Bronchial epithelial cell (primary cell): ENCODE measurements around the gene DNAJC1. TPM values are rescaled to one million over a fixed set of nuclear protein-coding genes. Genes with fewer than 3 reads are reported as not detected.

ENCODE experiments used
- DNase-seq: peaks from one replicate; pipeline ENCODE4 v3.0.0-alpha.2; 2010; ENCODE audit warnings: low read depth
- FAIRE-seq: peaks from 2 replicates; lab custom pipeline; 2011; peaks lifted over from hg19 to GRCh38; lab: Jason Lieb, UNC
- H3K27me3 ChIP-seq: 2 replicates; pipeline ENCODE4 v1.5.1; 2011; ENCODE audit warnings: low read length; ENCODE audit not compliant: control insufficient read depth, insufficient read depth
- H3K36me3 ChIP-seq: 2 replicates; pipeline ENCODE4 v1.5.1; 2011; ENCODE audit warnings: low read length; ENCODE audit not compliant: control insufficient read depth, insufficient read depth
- H3K4me3 ChIP-seq: 2 replicates; pipeline ENCODE4 v1.5.1; 2011; ENCODE audit warnings: mild to moderate bottlenecking, low read depth, low read length, control low read depth
- total RNA-seq: library from RNA; depleted of rRNA; stranded (reverse); fragments of >200 nt; gene quantifications from 2 replicates; pipeline ENCODE4 v1.2.1, GENCODE V29; 2014
- TF ChIP-seq, protein P1 (sequence below): IDR thresholded peaks from 2 replicates; pipeline ENCODE4 v1.5.1; 2011; ENCODE audit warnings: mild to moderate bottlenecking, moderate library complexity, low read length, control low read depth, inconsistent platforms; ENCODE audit not compliant: insufficient read depth, severe bottlenecking

The DNAJC1 gene
- total RNA-seq, 1 donor from 2014 or later, result 81.6 TPM

DNA sequence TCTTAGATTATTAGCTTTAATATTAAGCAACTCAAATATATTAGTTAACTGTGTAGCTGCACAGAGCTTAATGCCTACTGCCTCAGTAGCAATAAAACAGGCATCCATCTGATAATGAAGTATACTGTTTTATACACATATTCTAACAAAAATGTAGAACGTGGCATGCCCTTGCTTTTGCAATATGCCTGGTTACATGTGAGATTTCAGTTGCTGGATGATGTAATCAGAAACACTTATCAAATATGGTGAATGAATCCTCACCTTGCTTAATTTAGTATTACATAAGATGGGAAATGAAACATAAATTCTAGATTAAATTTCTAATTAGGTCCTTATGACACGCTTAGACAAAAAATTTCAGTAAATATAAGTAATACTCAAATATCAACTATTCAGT lies 8.0 kb downstream of the DNAJC1 start:
- TF ChIP-seq, protein P1, sequence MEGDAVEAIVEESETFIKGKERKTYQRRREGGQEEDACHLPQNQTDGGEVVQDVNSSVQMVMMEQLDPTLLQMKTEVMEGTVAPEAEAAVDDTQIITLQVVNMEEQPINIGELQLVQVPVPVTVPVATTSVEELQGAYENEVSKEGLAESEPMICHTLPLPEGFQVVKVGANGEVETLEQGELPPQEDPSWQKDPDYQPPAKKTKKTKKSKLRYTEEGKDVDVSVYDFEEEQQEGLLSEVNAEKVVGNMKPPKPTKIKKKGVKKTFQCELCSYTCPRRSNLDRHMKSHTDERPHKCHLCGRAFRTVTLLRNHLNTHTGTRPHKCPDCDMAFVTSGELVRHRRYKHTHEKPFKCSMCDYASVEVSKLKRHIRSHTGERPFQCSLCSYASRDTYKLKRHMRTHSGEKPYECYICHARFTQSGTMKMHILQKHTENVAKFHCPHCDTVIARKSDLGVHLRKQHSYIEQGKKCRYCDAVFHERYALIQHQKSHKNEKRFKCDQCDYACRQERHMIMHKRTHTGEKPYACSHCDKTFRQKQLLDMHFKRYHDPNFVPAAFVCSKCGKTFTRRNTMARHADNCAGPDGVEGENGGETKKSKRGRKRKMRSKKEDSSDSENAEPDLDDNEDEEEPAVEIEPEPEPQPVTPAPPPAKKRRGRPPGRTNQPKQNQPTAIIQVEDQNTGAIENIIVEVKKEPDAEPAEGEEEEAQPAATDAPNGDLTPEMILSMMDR, result no peak
- no peak for FAIRE-seq
- Histone ChIP-seq H3K36me3 (no peaks in the 10 kb centered on the region), H3K4me3 (no peak overlapping the region), H3K27me3 (no peaks in the 10 kb centered on the region)
- DNase-seq, result peak; percentile 64

DNA sequence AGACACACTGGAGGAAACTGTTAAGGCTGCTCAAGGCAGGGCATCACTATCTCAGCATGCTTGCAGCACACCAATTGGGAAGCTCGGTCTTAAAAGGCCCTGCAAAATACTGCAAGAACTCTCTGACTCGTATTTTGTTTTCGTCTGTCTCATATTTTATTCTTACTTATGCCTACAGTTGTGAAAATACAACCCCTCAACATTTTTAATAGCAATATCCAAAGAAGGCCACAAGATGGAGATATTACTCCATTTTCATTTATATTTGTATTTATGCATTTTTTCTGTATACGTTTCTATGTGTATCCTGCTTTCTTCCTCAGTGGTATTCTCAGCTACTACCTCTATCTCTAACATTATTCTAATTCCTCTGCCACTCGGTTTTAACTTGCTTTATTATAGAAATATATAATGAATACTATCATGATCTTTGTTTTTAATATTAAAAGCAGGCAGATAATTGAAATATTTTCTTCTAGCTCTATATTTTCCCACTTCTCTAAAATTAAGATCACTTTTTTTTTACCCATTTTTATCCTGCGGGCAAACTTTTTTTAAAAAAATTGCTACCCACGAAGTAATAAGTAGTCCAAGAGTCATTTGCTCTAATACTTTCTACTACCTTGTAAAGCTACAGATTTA lies 10.0 kb downstream of the DNAJC1 start:
- no peak for DNase-seq
- Histone ChIP-seq H3K27me3 (no peaks in the 10 kb centered on the region), H3K4me3 (no peak overlapping the region), H3K36me3 (no peaks in the 10 kb centered on the region)
- TF ChIP-seq, protein P1, result no peak
- no peak for FAIRE-seq

- no peaks in the 10 kb centered on the region for H3K36me3 ChIP-seq
- no peak for DNase-seq
- no peaks in the 10 kb centered on the region for H3K27me3 ChIP-seq
- TF ChIP-seq, protein P1, result no peak
- no peak overlapping the region for H3K4me3 ChIP-seq
- FAIRE-seq, result no peak
Measured at GRCh38 chr10:21991785-21992184, 11.7 kb downstream of the DNAJC1 start.

DNA sequence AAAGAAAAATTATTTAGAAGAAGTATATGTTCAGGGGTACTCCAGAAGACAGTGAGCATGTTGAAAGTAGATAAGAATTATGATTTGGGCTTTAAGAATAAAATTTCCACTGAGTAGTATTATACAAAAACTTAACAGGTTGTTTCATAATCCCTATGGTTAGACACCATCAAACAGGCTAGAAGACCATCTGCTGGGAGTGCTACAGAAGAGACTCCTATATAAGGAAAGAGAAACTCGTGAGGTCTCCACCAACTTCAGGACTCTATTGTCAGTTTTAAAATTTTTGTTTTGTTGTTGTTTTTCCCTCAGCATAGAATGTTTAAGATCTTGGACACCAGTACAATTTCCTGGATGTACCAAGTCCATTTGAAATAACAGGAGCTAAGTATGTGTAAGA lies 13.1 kb downstream of the DNAJC1 start:
- TF ChIP-seq, protein P1, result no peak
- no peak for FAIRE-seq
- Histone ChIP-seq H3K27me3 (no peaks in the 10 kb centered on the region), H3K4me3 (no peak overlapping the region), H3K36me3 (no peaks in the 10 kb centered on the region)
- no peak for DNase-seq

DNA sequence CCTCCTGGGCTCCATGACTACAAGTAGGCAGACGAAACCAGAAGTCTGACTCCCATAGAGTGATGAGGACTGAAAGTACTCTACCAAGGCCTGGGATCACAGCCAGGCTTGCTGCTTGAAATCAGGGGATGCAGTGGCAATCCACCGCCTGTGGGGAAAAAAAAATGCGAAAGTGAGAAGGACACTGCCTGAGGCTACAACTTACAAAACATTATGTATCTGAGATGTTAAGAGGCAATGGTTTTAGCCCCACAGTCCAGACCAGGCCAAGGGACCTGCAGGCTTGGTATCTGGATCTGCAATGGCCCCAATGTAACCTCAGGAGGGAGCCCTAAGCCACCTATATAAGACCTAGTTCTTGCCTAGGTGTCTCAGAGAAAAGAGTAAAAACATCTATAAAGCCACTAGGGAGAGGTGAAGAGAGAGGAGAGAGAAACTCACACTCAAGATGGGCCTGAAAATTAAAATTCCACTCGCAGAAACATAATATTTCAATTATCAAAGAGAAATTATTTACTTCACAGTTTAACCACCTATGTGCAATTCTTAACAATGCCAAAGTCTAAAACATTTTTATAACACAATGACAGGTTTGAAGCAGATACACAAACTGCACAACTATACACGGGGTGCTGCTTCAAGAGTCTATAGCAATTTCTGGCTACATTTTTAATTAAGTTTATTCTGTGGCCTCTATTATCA lies 13.9 kb downstream of the DNAJC1 start:
- Histone ChIP-seq H3K27me3 (no peaks in the 10 kb centered on the region), H3K4me3 (no peak overlapping the region), H3K36me3 (no peaks in the 10 kb centered on the region)
- TF ChIP-seq, protein P1, result peak; percentile 65
- no peak for FAIRE-seq
- peak; percentile 53 for DNase-seq
